HEK293T (cell line): ENCODE results near the gene CLIC6.

Source experiments
- NFRKB ChIP-seq: fragments of 450-650 bp; IDR thresholded peaks from 2 replicates; pipeline ENCODE4 v1.6.1; 2016; ENCODE audit warnings: mild to moderate bottlenecking, moderate library complexity
- TF ChIP-seq, protein P1 (sequence below): fragments of 450-650 bp; IDR thresholded peaks from 2 replicates; pipeline ENCODE4 v1.6.1; 2016

DNA sequence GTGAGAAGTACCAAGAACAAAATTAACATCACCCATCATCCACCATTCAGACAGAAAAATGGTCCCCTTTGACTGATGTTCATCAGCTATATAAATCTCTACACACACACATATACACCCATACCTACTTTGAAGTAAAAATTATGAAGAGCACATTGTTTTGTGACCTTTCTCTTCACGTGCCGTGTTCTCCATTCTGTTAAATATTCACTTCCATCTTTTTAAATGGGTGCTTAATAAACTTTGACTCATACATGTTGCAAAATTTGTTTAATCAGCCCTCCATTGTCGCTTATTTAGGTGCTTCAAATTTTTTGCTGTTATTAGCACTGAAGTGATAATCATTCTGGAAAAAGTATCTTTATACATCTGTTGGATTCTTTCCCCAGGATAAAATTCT, 80.1 kb downstream of the CLIC6 start:
- TF ChIP-seq, protein P1, sequence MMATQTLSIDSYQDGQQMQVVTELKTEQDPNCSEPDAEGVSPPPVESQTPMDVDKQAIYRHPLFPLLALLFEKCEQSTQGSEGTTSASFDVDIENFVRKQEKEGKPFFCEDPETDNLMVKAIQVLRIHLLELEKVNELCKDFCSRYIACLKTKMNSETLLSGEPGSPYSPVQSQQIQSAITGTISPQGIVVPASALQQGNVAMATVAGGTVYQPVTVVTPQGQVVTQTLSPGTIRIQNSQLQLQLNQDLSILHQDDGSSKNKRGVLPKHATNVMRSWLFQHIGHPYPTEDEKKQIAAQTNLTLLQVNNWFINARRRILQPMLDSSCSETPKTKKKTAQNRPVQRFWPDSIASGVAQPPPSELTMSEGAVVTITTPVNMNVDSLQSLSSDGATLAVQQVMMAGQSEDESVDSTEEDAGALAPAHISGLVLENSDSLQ: no peak
- TF ChIP-seq NFRKB: no peak
